HG02610 (cell line): ENCODE results near the gene RASL12.
"Not testable (repeated sequence)": the region's sequence is repeated elsewhere in the genome, so short reads cannot be mapped to it uniquely, and the experiment has no call there.

ENCODE experiments used
- ATAC-seq: cut with Tn5 transposase; IDR thresholded peaks from one replicate; pipeline ENCODE4 v1.9.1; 2021; ENCODE audit warnings: mild to moderate bottlenecking, moderate library complexity; ENCODE audit not compliant: unreplicated experiment

RASL12 gene

GRCh38 chr15:65028921-65029735 is 38.7 kb downstream of the RASL12 start, which contains the start of gene MTFMT:
Gene MTFMT, minus strand, starts transcription at chr15:65029639. Its CDS starts 26 bp downstream, at chr15:65029613.
- ATAC-seq = peak; percentile 86

GRCh38 chr15:65028338-65028737 is 39.5 kb downstream of the RASL12 start:
- no peak for ATAC-seq

DNA sequence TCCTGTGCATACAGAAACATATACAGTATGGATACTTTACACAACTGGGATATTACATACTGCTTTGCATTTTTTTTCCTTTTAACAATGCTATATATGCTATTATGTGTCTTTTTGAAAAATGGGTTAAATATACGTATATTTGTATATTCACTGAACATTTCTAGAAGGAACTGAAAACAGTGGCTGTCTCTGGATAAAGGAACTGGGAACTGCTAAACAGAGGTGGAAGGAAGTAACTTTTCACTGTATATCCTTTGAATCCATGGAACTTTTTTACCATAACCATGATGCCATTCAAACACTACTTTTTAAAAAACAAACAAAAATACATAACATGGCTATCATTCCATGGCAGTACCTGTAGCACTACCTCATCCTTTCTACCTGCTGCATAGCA is 40.2 kb downstream of the RASL12 start:
- ATAC-seq = no peak

DNA sequence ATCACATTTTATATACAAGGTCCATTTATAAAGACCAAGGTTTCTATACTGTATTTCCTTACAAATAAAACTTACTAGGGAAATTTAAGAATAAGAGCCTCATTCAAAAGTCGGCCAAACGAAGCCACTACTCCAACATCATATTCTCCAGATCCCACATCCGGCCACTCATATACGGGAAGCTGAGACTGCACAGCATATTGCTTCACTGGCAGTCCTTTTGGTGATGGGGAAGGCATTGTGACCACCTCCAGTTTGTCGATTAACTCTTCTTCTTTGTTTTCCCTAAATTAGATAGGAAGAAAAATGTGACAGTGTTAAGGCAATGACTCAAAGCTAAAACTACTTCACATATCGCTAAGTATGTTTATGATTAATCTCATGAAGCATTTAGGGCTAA is 41.0 kb downstream of the RASL12 start:
- ATAC-seq = no peak

DNA sequence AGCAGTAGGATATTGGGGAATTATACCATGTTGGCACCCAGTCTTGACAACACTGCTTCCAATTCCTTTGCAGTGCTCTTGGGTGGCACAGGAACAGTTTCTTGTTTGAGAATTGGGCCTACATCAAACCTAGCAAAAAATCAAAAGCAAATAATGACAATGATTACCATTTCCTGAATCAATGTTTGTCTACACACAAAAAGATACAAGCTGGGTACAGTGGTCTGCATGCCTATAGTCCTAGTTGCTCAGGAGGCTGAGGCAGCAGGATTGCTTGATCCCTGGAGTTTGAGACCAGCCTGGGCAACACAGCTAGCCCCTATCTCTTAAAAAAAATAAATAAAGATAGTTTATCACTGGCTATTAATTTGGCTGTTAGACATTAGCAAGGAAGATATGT is 46.3 kb downstream of the RASL12 start:
- ATAC-seq = no peak

DNA sequence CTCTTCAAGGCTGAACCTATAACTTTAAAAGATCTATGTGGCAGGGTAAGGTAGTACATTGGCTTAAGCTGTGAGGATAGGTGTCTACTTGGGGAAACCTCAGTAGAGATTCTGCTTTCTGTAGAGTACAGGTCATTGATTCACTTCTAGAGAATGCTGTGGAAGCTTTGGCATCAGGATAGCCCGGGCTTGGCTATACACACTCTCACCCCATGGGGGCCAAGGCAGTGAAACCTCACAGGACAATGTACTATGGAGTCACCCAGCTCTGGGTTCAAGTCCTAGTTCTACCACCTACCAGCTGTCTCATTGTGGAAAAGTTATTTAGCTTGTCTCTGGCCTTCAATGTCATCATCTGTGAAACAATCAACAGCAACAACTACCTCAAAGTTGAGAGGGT is 47.4 kb downstream of the RASL12 start:
- ATAC-seq = no peak

DNA sequence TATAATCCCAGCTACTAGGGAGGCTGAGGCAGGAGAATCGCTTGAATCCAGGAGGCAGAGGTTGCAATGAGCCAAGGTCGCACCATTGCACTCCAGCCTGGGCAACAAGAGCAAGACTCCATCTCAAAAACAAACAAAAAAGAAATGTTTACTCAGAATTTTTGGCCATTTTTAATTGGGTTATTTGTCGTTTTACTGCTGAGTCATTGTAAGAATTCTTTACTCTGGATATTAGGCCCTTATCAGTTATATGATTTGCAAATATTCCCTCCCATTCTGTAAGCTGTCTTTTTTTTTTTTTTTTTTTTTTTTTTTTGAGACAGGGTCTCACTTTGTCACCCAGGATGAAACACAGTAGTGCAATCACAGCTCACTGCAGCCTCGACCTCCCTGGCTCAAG is 56.6 kb downstream of the RASL12 start:
- ATAC-seq = not testable (repeated sequence)

GRCh38 chr15:65008983-65009382 is 58.8 kb downstream of the RASL12 start:
- ATAC-seq = no peak

DNA sequence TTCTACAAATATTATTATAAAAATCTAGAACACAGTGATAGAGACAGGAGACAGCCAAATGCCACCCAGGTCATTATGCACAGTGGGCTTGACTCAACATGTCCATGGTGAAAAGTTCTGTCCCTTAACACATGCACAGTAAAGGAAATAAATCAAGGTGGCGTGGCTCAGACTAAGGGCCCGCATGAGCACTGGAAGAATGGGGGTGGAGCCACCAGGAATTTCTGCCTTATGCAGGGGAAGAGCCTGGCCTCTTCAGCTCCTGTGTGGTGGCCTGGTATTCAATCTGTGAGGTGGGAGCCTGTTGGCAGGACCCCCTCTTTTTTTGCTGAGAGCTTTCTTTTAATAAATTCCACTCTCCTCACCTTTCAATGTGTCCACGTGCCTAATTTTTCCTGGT is 60.9 kb downstream of the RASL12 start:
- no peak for ATAC-seq

GRCh38 chr15:65004993-65005392 is 62.8 kb downstream of the RASL12 start:
- ATAC-seq = no peak
